ENCODE data around the gene COG3.

DNA sequence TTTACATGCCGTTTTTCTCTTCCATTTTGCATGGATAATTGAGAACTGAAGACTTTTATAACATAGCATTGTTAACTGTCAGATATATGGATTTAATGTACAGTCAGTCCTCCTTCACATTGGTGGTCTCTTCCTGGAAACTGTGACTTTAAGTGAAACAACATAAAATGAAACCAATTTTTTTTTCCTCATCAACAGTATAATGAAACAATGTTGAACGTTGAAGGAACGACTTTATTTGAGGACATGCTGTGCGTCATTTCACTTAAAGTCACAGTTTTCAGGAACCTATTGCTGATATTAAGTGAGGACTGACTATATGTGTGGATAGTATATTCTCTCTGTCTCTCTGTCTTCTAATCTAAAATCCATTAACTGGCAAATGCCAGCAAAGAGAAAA is 54.8 kb downstream of the COG3 start:
- TF ChIP-seq TAF1 (IDR thresholded peaks at IDR 0.05; ENCODE audit: low read depth, low read length) = no peak
- no peak for TF ChIP-seq POLR2A (IDR thresholded peaks at IDR 0.05; ENCODE audit: low read depth, low read length)
- no peak for TF ChIP-seq POLR2AphosphoS5 (IDR thresholded peaks at IDR 0.05; ENCODE audit: low read depth, low read length)
